ENCODE measurements around the gene AP3D1.

Gene AP3D1

GRCh38 chr19:2081873-2082810 lies 69.2 kb downstream of the AP3D1 start:
- no peak for DNase-seq

DNA sequence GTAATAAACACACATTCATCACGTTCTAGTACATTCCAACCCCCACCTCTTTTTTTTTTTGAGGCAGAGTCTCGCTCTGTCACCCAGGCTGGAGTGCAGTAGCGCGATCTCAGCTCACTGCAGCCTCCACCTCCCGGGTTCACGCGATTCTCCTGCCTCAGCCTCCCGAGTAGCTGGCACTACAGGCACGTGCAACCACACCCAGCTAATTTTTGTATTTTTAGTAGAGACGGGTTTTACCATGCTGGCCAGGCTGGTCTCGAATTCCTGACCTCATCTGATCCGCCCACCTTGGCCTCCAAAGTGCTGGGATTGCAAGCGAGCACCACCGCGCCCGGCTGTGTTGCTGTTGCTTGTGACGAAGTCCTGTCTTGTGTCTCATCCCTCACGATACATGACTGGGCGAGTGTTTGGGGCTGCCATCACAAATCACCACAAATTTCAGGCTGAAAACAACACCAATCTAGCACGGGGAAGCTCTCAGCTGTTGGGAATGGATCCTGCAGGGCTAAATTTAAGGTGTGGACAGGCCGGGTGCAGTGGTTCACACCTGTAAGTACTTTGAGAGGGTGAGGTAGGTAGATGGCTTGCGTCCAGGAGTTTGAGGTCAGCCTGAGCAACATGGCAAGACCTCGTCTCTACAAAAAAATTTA lies 70.9 kb downstream of the AP3D1 start:
- no peak for DNase-seq

GRCh38 chr19:2079865-2080301 lies 71.5 kb downstream of the AP3D1 start:
- no peak for DNase-seq

GRCh38 chr19:2079076-2079864 lies 72.1 kb downstream of the AP3D1 start:
- no peak for DNase-seq

DNA sequence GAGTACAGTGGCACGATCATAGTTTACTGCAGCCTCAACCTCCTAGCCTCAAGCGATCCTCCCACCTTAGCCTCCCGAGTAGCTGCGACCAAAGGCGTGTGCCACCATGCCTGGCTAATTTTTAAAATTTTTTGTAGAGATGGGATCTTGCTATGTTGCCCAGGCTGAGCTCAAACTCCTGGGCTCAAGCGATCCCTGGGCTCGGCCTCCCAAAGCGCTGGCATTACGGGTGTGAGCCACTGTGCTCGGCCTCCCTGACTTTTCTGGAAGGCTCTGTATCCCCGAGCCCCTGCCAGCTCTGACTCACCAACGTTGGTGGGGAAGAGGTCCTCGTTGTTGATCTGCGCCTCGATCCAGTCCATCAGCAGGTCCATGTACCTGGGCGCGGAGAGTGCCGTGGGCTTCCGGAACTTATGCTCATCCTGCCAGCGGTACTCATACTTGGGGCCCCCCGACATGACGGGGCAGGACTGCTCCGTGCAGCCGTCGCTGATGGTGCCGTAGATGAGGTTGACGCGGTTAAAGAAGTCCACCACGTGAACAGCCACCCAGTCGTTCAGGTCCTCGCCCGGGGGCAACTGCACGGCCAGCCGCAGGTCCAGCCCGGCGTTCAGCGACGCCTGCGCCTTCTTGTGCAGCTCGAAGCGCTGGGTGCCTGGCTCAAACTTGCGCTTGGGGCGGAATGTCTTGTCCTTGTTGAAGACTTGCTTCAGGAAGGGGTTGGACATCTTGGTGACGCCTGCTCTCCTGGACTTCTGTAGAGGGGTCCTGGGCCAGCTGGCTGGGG lies 73.3 kb downstream of the AP3D1 start:
- DNase-seq: no peak

DNA sequence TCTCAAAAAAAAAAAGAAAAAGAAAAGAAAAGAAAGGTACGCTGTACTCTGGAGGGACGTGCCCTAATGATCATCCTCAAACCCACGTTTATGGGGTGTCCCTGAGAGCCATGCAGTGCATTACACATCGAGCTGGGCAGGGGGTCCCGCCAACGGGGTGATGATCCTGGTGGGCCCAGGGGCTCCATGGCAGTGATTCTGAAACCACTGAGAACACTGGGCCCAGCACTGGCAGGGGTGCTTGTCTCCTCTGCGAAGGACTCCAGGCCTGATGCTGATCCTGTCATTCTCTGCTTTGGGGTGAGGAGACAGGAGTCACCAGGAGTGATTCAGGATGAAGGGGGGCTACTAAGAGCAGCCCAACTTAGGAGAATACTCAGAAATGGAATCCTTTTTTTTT lies 74.0 kb downstream of the AP3D1 start:
- no peak for DNase-seq

GRCh38 chr19:2076526-2076944 lies 74.8 kb downstream of the AP3D1 start:
- no peak for DNase-seq

DNA sequence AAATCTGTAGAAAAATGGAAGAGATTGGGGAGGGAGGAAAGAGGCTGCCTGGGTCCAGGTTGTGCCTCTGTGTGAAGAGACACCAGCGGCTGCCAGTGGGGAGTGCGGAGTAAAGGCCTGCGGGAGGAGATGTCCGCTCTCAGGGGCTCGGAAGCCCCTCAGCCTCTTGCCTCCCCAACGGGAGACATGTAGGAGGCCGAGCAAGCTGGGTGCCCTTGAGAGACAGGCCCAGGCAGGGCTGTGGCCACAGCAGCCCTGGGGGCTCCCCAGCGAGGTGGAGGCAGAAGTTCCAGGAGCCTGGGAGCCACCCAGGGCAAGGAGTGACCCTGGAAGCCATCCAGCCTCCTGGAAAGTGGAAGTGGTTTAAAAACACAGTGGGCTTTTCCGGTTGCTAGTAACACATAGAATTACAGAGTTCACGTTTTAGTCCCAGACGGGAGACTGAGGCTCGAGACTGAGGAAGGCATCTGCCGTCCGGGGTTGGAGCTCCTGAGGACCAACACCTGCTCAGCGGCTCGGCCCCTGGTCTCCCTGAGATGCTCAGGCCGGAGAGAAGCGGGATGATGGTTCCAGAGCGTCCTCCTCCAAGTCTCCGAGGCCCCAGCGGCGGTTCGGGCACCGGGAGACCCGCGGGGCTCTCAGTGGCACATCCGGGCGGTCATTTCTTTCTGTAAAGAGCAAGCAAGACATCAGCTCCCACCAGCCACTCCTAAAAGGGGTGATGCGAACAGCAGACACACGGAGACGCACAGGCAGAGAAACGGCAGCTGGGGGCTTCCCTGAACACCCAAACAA lies 78.4 kb downstream of the AP3D1 start:
- no peak for DNase-seq

- no peak for DNase-seq
Observed at GRCh38 chr19:2070986-2071673, 80.2 kb downstream of the AP3D1 start.

DNA sequence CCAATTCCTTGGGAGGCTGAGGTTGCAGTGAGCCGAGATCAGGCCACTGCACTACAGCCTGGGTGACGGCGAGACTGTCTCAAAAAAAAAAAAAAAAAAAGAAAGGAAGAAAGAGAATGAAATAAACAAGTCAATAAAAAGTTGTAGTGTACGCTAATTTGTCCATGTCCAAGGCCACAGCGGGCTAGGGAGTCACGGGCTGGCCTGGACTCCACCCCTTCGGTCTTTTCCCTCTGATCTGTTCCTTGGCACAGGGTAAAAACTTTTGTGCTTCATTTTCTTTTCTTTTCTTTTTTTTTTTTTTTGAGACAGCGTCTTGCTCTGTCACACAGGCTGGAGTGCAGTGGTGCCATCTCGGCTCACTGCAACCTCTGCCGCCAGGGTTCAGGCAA lies 80.9 kb downstream of the AP3D1 start:
- no peak for DNase-seq

- DNase-seq: no peak
Observed at GRCh38 chr19:2064788-2065524, 86.4 kb downstream of the AP3D1 start.

- DNase-seq: no peak
Observed at GRCh38 chr19:2064395-2064787, 87.0 kb downstream of the AP3D1 start.

DNA sequence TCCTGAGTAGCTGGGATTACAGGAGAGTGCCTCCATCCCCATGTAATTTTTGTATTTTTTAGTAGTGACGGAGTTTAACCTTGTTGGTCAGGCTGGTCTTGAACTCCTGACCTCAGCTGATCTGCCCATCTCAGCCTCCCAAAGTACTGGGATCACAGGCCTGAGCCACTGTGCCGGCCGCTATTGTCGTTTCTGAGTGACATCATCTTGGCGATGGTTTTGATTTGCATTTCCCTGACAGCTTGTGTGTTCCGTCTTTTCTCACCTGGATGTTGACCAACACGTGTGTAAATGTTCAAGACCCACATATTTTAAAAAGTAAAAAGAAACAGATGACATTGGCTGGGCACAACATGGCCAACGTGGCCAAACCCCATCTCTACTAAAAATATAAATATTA lies 87.5 kb downstream of the AP3D1 start:
- DNase-seq: no peak

- no peak for DNase-seq
Observed at GRCh38 chr19:2062770-2063169, 88.6 kb downstream of the AP3D1 start.

- no peak for DNase-seq
Observed at GRCh38 chr19:2062389-2062729, 89.0 kb downstream of the AP3D1 start.

DNA sequence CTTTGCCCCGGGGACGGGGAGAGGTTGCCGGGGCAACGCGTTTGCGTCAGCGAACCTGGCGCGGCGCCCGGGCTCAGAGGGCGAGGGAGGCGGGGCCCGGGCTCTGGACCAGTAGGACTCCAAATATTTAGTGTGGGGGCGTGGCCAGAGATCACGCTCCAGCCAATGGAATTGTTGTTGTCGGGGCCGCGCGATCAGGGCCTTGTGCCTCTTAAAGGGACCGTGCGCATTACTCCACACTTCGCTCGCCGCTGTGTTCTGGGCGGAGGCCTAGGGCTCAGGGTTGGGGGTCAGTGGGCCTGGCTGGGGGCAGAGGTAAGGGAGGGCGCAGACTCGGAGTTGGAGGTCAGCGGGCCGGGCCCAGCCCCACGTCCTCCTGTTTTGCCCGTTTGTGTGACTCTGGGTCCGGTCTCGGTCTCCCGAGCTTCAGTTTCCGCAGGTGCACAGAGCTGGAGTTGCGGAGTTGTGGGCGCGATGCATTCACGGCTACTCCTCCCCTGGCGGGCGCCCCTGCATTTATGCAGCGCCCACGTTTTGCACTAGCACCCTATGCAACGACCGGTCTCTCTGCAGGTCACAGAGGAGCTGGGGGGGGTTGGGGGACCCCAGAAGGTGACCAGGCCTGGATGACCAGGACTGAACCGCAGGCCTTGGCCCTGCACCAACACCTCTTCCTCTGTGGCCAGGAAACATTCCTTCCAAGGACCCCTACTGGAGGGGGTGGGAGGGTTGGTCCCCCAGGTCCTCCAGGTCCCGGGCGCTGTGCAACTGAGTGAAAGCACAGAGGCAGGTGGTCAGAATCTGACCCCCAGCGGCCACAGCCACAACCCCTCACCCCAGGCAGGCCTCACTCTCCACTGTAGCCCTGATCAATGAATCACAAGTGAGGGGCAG lies 89.6 kb downstream of the AP3D1 start:
- peak; percentile 99 for DNase-seq

DNA sequence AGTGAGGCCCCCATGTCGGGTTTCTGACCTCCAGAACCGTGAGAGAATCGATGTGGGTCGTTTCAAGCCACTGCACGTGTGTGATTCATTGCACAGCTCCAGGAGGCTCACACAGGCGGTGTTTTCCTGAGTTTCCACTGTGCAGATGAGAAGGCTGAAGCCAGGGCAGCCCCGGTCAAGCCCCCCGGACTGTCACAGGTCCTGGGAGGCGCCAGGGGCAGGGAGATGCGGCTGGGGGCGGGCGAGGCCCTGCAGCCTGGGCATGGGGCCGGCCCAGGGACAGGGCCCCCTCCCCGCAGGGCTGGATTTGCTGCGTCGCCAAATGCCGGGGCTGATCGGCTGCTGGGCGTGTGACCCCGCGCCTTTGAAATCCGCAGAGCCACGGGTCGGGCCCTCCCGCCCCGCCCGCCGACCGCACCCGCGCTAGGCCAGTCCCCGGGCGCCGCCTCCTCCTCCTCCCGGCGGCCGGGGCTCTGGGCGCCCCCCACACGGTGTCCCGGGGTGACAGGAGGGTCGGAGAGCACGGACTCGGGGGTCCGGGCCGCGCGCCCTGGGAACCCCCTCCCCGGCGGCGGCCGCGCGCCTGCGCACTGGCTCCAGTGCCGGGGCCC lies 90.4 kb downstream of the AP3D1 start:
- peak; percentile 88 for DNase-seq

- peak; percentile 93 for DNase-seq
Observed at GRCh38 chr19:2059422-2060201, 91.8 kb downstream of the AP3D1 start.
